Common myeloid progenitor, CD34-positive (primary cell): ENCODE measurements around the gene PDE4B.

Experiments
- CTCF ChIA-PET: fragments of 350-600 bp; sonication (Branson Sonifier 250); formaldehyde crosslinking; loops from one replicate; lab custom pipeline; 2021; ENCODE audit warnings: antibody characterized with exemption; lab: Charles Lee
- POLR2A ChIA-PET: fragments of 350-600 bp; sonication (Branson Sonifier 250); formaldehyde crosslinking; loops from one replicate; lab custom pipeline; 2021; ENCODE audit warnings: antibody characterized with exemption; lab: Charles Lee
- DNase-seq, 3 donors: peaks; one replicate each; pipeline versions ENCODE4 v3.0.0 to v3.0.0-alpha.2; 2013
- H3K27ac ChIP-seq, 2 experiments: 1 replicate in 1 of 2; 2 replicates in 1 of 2; pipeline ENCODE4 v1.7.0; 2013; ENCODE audit warnings: inconsistent platforms in 2 of 2, low read length in 2 of 2, mild to moderate bottlenecking in 2 of 2, low read depth in 1 of 2, moderate library complexity in 1 of 2; ENCODE audit not compliant: severe bottlenecking in 2 of 2, insufficient read depth in 1 of 2, poor library complexity in 1 of 2
- H3K27me3 ChIP-seq, 5 experiments: replicated peaks in 2 of 5; 1 replicate in 3 of 5; 2 replicates in 2 of 5; pipeline versions ENCODE4 v1.6.1 to v1.7.0; 2013; ENCODE audit warnings: low read length in 4 of 5, mild to moderate bottlenecking in 2 of 5, moderate library complexity in 2 of 5, inconsistent platforms in 1 of 5; ENCODE audit not compliant: insufficient read depth in 5 of 5, control insufficient read depth in 4 of 5
- H3K36me3 ChIP-seq, 4 experiments: 1 replicate in 2 of 4; 2 replicates in 2 of 4; pipeline versions ENCODE4 v1.6.1 to v1.7.0; 2013; ENCODE audit warnings: low read length in 3 of 4, control low read depth in 1 of 4, mild to moderate bottlenecking in 1 of 4; ENCODE audit not compliant: control insufficient read depth in 4 of 4, insufficient read depth in 4 of 4
- H3K4me1 ChIP-seq, 4 experiments: 1 replicate in 3 of 4; 2 replicates in 1 of 4; pipeline versions ENCODE4 v1.6.1 to v1.7.1; 2013; ENCODE audit warnings: low read length in 3 of 4, mild to moderate bottlenecking in 3 of 4, control low read depth in 1 of 4, inconsistent platforms in 1 of 4, moderate library complexity in 1 of 4; ENCODE audit not compliant: control insufficient read depth in 4 of 4, insufficient read depth in 4 of 4; ENCODE audit errors: control extremely low read depth in 1 of 4
- H3K4me3 ChIP-seq, 7 experiments: 1 replicate in 4 of 7; 2 replicates in 3 of 7; pipeline versions ENCODE4 v1.5.1 to v1.7.0; 2013; ENCODE audit warnings: mild to moderate bottlenecking in 7 of 7, low read length in 6 of 7, moderate library complexity in 6 of 7, inconsistent platforms in 2 of 7, low read depth in 2 of 7, control low read depth in 1 of 7; ENCODE audit not compliant: insufficient read depth in 4 of 7, control insufficient read depth in 1 of 7; ENCODE audit errors: extremely low read depth in 1 of 7
- H3K9me3 ChIP-seq, 5 experiments: 1 replicate in 4 of 5; 2 replicates in 1 of 5; pipeline versions ENCODE4 v1.6.1 to v1.7.1; 2013; ENCODE audit warnings: low read length in 4 of 5, mild to moderate bottlenecking in 2 of 5, inconsistent platforms in 1 of 5, low read depth in 1 of 5, moderate library complexity in 1 of 5; ENCODE audit not compliant: control insufficient read depth in 4 of 5, insufficient read depth in 2 of 5; ENCODE audit errors: control extremely low read depth in 1 of 5
- WGBS: methylation state at CpG from one replicate; pipeline ENCODE4 v1.1.5; 2013; ENCODE audit not compliant: insufficient coverage; 5-methylcytosine and 5-hydroxymethylcytosine counted together

Gene PDE4B

GRCh38 chr1:66213491-66213890, 420.8 kb downstream of the PDE4B start:
- no peak overlapping the region for H3K4me3 ChIP-seq
- H3K27me3 ChIP-seq, result no peaks in the 10 kb centered on the region
- no peaks in the 10 kb centered on the region for H3K36me3 ChIP-seq
- H3K27ac ChIP-seq, result no peak overlapping the region
- CTCF ChIA-PET, result interaction anchor here (1.3 kb wide), 1 partner anchor 29 kb away, joined by 3 read pairs; no protein-coding TSS in a partner anchor
- no peak for DNase-seq
- no peaks in the 10 kb centered on the region for H3K4me1 ChIP-seq
- WGBS, result 100% methylated on average over 1 of the region's 2 CpGs
- POLR2A ChIA-PET, result no interaction called here
- no peaks in the 10 kb centered on the region for H3K9me3 ChIP-seq

- ChIA-PET POLR2A (no interaction called here), CTCF (interaction anchor here (0.9 kb wide), 1 partner anchor 28 kb away, joined by 3 read pairs; no protein-coding TSS in a partner anchor)
- H3K27me3 ChIP-seq, result no peaks in the 10 kb centered on the region
- H3K9me3 ChIP-seq, result no peaks in the 10 kb centered on the region
- H3K4me1 ChIP-seq, result no peaks in the 10 kb centered on the region
- no peaks in the 10 kb centered on the region for H3K36me3 ChIP-seq
- DNase-seq, result no peak
- H3K27ac ChIP-seq, result no peak overlapping the region
- H3K4me3 ChIP-seq, result no peak overlapping the region
Observed at GRCh38 chr1:66214901-66215300, 422.2 kb downstream of the PDE4B start.

GRCh38 chr1:66217021-66217420, 424.3 kb downstream of the PDE4B start:
- 100% methylated on average over 1 of the region's 1 CpG for WGBS
- POLR2A ChIA-PET, result interaction anchor here (0.5 kb wide), 1 partner anchor 501 kb away, joined by 3 read pairs; no protein-coding TSS in a partner anchor
- Histone ChIP-seq H3K27ac (no peak overlapping the region), H3K9me3 (no peaks in the 10 kb centered on the region), H3K36me3 (no peaks in the 10 kb centered on the region), H3K4me1 (no peaks in the 10 kb centered on the region), H3K4me3 (no peak overlapping the region), H3K27me3 (no peaks in the 10 kb centered on the region)
- DNase-seq, result no peak
- CTCF ChIA-PET, result interaction anchor here (1.0 to 1.5 kb wide), 2 partner anchors 224 to 258 kb away, joined by 3 to 4 read pairs; no protein-coding TSS in a partner anchor

GRCh38 chr1:66217561-66217960, 424.9 kb downstream of the PDE4B start:
- no peaks in the 10 kb centered on the region for H3K4me1 ChIP-seq
- WGBS, result 100% methylated on average over 1 of the region's 2 CpGs
- ChIA-PET CTCF (interaction anchor here (1.0 to 1.5 kb wide), 2 partner anchors 224 to 258 kb away, joined by 3 to 4 read pairs; no protein-coding TSS in a partner anchor), POLR2A (interaction anchor here (0.5 kb wide), 1 partner anchor 502 kb away, joined by 3 read pairs; no protein-coding TSS in a partner anchor)
- H3K4me3 ChIP-seq, result no peak overlapping the region
- H3K9me3 ChIP-seq, result no peaks in the 10 kb centered on the region
- no peaks in the 10 kb centered on the region for H3K27me3 ChIP-seq
- H3K27ac ChIP-seq, result no peak overlapping the region
- DNase-seq, result no peak
- no peaks in the 10 kb centered on the region for H3K36me3 ChIP-seq

- Histone ChIP-seq H3K9me3 (no peaks in the 10 kb centered on the region), H3K4me1 (no peaks in the 10 kb centered on the region), H3K27ac (no peak overlapping the region), H3K27me3 (no peaks in the 10 kb centered on the region), H3K36me3 (no peaks in the 10 kb centered on the region), H3K4me3 (no peak overlapping the region)
- no peak for DNase-seq
- ChIA-PET CTCF (interaction anchor here (1.0 kb wide), 1 partner anchor 20 kb away, joined by 3 read pairs; no protein-coding TSS in a partner anchor), POLR2A (no interaction called here)
- WGBS, result no CpG with 5 or more reads among the region's 1 CpG
Observed at GRCh38 chr1:66220477-66220876, 427.8 kb downstream of the PDE4B start.

GRCh38 chr1:66223681-66224080, 431.0 kb downstream of the PDE4B start:
- ChIA-PET CTCF (interaction anchor here (2.2 to 2.7 kb wide), 2 partner anchors 19 to 267 kb away, joined by 7 to 11 read pairs; no protein-coding TSS in a partner anchor), POLR2A (no interaction called here)
- Histone ChIP-seq H3K4me3 (no peak overlapping the region), H3K4me1 (no peaks in the 10 kb centered on the region), H3K36me3 (no peaks in the 10 kb centered on the region), H3K27ac (no peak overlapping the region), H3K27me3 (no peaks in the 10 kb centered on the region), H3K9me3 (no peaks in the 10 kb centered on the region)
- WGBS, result 92% methylated on average over 2 of the region's 3 CpGs
- DNase-seq, result no peak

- Histone ChIP-seq H3K9me3 (no peaks in the 10 kb centered on the region), H3K36me3 (no peaks in the 10 kb centered on the region), H3K4me3 (no peak overlapping the region), H3K4me1 (no peaks in the 10 kb centered on the region), H3K27ac (no peak overlapping the region), H3K27me3 (no peaks in the 10 kb centered on the region)
- WGBS, result 94% methylated on average over 2 of the region's 4 CpGs
- ChIA-PET CTCF (interaction anchor here (1.1 kb wide), 1 partner anchor 16 kb away, joined by 6 read pairs; no protein-coding TSS in a partner anchor), POLR2A (no interaction called here)
- DNase-seq, result no peak
Observed at GRCh38 chr1:66226985-66227384, 434.3 kb downstream of the PDE4B start.
